Measurements from ENCODE around the gene IER2.

DNA sequence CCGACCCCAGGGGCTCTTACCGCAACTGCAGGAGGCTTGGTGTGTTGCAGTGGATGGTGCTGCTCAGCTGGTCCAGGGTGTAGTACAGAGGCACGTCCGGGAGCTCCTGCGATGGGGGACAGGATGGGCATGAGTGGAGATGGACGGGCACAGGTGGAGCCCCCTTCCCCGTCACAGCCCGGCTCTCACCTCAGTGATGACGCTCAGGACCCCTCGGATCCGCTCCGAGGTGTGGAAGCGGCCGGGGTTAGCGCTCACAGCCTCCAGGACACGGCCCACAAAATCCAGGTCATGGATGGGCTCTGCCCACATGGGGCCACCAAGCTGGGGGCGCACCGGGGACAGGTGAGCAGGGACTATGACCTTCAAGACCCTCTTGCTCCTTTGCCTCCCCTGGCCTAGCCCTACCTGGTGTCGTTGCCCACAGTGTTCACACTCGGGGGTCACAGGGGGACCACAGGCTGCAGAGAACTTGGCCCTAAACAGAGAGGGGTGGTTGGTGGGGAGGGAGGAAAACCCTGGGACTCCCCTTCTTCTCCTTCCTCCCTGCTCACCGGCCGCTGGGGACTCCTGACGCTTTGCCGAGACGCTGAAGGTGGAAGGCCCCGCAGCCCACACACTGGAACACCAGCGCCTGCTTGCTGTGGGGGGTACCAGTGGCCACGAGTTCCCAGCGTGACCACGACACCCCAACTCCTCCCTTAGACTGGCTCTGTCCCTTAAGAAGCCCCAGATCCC, 40.7 kb upstream of the IER2 start:
- TF ChIP-seq, protein P1, sequence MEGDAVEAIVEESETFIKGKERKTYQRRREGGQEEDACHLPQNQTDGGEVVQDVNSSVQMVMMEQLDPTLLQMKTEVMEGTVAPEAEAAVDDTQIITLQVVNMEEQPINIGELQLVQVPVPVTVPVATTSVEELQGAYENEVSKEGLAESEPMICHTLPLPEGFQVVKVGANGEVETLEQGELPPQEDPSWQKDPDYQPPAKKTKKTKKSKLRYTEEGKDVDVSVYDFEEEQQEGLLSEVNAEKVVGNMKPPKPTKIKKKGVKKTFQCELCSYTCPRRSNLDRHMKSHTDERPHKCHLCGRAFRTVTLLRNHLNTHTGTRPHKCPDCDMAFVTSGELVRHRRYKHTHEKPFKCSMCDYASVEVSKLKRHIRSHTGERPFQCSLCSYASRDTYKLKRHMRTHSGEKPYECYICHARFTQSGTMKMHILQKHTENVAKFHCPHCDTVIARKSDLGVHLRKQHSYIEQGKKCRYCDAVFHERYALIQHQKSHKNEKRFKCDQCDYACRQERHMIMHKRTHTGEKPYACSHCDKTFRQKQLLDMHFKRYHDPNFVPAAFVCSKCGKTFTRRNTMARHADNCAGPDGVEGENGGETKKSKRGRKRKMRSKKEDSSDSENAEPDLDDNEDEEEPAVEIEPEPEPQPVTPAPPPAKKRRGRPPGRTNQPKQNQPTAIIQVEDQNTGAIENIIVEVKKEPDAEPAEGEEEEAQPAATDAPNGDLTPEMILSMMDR (IDR thresholded peaks at IDR 0.05 in 8 of 11, conservative IDR thresholded peaks at IDR 0.05 in 3 of 11): no peak
- no peak for TF ChIP-seq POLR2AphosphoS5 (IDR thresholded peaks at IDR 0.05)

Data from spleen (tissue), 7 donors.